ENCODE measurements around the gene EFR3B.

The EFR3B gene

DNA sequence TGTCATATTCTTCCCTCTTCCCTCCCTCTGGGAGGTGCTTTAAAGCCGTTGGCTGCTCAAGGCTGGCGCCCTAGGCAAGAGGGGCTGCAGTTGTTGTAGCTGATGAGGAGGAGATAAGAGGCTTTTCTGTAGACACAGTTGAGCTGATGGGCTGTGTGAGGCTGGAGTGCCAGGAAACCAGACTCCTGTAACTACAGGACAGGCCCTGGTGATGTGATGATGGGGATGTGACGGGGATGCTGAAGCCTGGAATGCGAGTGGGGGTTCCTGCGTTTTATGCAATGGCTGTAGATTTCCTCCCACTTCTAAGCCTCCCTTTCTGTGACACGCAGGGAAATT, 5.7 kb upstream of the EFR3B start:
- H3K36me3 ChIP-seq (ENCODE audit: insufficient read depth, low read length), result no peaks in the 10 kb centered on the region
- no peak overlapping the region for H3K4me2 ChIP-seq (ENCODE audit: low read length)
- peaks cover 54% of the 10 kb centered on the region for H3K27me3 ChIP-seq (ENCODE audit: control insufficient read depth, insufficient read depth, low read length)
- H3K9ac ChIP-seq (ENCODE audit: low read depth, low read length), result no peak overlapping the region
- no peaks in the 10 kb centered on the region for H3K9me3 ChIP-seq (replicated peaks; ENCODE audit: low read length)
- peaks cover 1% of the 10 kb centered on the region for H3K4me1 ChIP-seq (ENCODE audit: control insufficient read depth, insufficient read depth, low read length)
- no peak overlapping the region for H3K4me3 ChIP-seq (ENCODE audit: low read length)

DNA sequence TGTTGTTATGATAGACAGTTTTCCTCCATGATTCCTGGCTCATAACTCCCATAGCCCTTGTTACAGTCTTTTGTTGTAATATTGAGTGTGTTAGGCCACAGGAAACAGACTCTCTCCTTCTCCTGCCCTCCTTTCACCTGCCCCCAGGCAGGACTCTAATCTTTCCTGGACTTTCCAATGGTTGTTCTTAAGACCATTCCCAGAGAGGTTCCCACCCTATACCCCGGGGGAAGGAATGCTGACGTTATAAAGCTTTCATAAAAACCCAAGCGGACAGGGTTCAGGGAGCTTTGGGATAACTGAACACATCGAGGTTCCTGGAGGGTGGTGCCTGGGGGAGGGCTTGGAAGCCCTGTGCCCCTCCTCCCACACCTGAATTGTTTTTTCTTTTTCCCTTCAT, 2.8 kb upstream of the EFR3B start:
- no peak overlapping the region for H3K4me3 ChIP-seq (ENCODE audit: low read length)
- no peak overlapping the region for H3K9ac ChIP-seq (ENCODE audit: low read depth, low read length)
- peaks cover 42% of the 10 kb centered on the region for H3K27me3 ChIP-seq (ENCODE audit: control insufficient read depth, insufficient read depth, low read length)
- peaks cover 24% of the 10 kb centered on the region for H3K4me1 ChIP-seq (ENCODE audit: control insufficient read depth, insufficient read depth, low read length)
- no peaks in the 10 kb centered on the region for H3K36me3 ChIP-seq (ENCODE audit: insufficient read depth, low read length)
- no peaks in the 10 kb centered on the region for H3K9me3 ChIP-seq (replicated peaks; ENCODE audit: low read length)
- H3K4me2 ChIP-seq (ENCODE audit: low read length), result no peak overlapping the region

DNA sequence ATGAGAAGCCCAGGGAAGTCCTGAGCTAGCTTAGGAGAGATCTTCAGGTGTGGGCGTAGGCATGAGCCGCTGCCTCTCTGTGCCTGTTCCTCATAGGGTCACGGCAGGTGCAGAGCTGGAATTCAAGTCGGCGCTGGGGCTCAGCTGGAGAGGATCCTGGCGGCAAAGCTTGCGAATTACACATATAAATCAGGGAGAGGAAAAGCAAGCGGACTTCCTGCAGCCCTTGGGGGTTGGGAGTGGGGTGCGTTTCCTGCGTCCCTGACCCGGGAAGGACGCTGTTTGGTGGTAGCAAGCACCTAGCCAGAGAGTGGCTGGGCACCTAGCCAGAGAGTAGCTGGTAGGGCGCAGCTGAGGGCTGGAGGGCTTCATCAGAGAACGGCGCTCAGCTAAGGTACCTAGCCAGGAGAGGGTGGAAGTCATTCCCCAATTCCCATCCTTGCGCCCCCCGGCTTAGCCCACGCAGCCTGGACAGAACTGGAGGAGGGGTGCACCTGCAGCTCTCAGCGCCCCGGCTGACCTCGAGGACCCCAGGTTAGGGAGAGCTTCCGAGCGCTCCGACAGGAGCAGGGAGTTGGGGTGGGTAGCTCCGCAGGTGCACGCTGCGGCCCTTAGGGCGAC, 459 bp upstream of the EFR3B start:
- Histone ChIP-seq H3K4me2 (ENCODE audit: low read length) (peak overlapping the region; percentile 79), H3K9ac (ENCODE audit: low read depth, low read length) (no peak overlapping the region), H3K9me3 (replicated peaks; ENCODE audit: low read length) (no peaks in the 10 kb centered on the region), H3K4me3 (ENCODE audit: low read length) (peak overlapping the region; percentile 66), H3K36me3 (ENCODE audit: insufficient read depth, low read length) (no peaks in the 10 kb centered on the region), H3K4me1 (ENCODE audit: control insufficient read depth, insufficient read depth, low read length) (peaks cover 24% of the 10 kb centered on the region), H3K27me3 (ENCODE audit: control insufficient read depth, insufficient read depth, low read length) (peaks cover 23% of the 10 kb centered on the region)

- H3K36me3 ChIP-seq (ENCODE audit: insufficient read depth, low read length), result no peaks in the 10 kb centered on the region
- H3K4me3 ChIP-seq (ENCODE audit: low read length), result peak overlapping the region; percentile 85
- peak overlapping the region; percentile 97 for H3K4me2 ChIP-seq (ENCODE audit: low read length)
- H3K27me3 ChIP-seq (ENCODE audit: control insufficient read depth, insufficient read depth, low read length), result peaks cover 15% of the 10 kb centered on the region
- H3K9me3 ChIP-seq (replicated peaks; ENCODE audit: low read length), result no peaks in the 10 kb centered on the region
- peaks cover 24% of the 10 kb centered on the region for H3K4me1 ChIP-seq (ENCODE audit: control insufficient read depth, insufficient read depth, low read length)
- H3K9ac ChIP-seq (ENCODE audit: low read depth, low read length), result peak overlapping the region; percentile 75
Observed at GRCh38 chr2:25042321-25043240, 705 bp downstream of the EFR3B start.

- peak overlapping the region; percentile 75 for H3K9ac ChIP-seq (ENCODE audit: low read depth, low read length)
- H3K9me3 ChIP-seq (replicated peaks; ENCODE audit: low read length), result no peaks in the 10 kb centered on the region
- H3K36me3 ChIP-seq (ENCODE audit: insufficient read depth, low read length), result no peaks in the 10 kb centered on the region
- H3K27me3 ChIP-seq (ENCODE audit: control insufficient read depth, insufficient read depth, low read length), result peaks cover 9% of the 10 kb centered on the region
- H3K4me3 ChIP-seq (ENCODE audit: low read length), result peak overlapping the region; percentile 85
- H3K4me1 ChIP-seq (ENCODE audit: control insufficient read depth, insufficient read depth, low read length), result peaks cover 24% of the 10 kb centered on the region
- peak overlapping the region; percentile 97 for H3K4me2 ChIP-seq (ENCODE audit: low read length)
Observed at GRCh38 chr2:25043241-25043867, 1.5 kb downstream of the EFR3B start.

GRCh38 chr2:25044011-25044410, 2.1 kb downstream of the EFR3B start:
- H3K4me3 ChIP-seq (ENCODE audit: low read length), result no peak overlapping the region
- no peak overlapping the region for H3K9ac ChIP-seq (ENCODE audit: low read depth, low read length)
- H3K27me3 ChIP-seq (ENCODE audit: control insufficient read depth, insufficient read depth, low read length), result peaks cover 9% of the 10 kb centered on the region
- no peaks in the 10 kb centered on the region for H3K36me3 ChIP-seq (ENCODE audit: insufficient read depth, low read length)
- H3K9me3 ChIP-seq (replicated peaks; ENCODE audit: low read length), result no peaks in the 10 kb centered on the region
- H3K4me1 ChIP-seq (ENCODE audit: control insufficient read depth, insufficient read depth, low read length), result peaks cover 24% of the 10 kb centered on the region
- no peak overlapping the region for H3K4me2 ChIP-seq (ENCODE audit: low read length)

DNA sequence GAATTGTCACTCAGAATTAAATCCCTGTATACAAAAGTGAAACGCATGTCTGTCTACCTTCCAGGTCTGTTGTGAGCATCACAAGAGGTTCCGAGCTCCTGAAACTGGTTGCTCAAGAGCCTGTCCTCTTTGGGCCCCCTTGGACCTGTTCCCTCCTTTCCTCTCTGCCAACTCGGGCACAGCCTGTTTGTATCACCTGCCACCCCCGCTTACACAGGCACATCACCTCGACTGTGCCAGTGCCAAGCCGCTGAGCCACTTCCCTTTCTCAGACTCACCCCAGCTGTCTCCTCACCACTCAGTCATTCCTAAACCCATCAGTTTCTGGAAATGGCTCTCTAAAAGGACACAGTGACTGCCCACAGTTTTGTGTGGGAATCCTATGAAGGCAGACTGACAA, 3.1 kb downstream of the EFR3B start:
- Histone ChIP-seq H3K4me1 (ENCODE audit: control insufficient read depth, insufficient read depth, low read length) (peaks cover 24% of the 10 kb centered on the region), H3K9me3 (replicated peaks; ENCODE audit: low read length) (no peaks in the 10 kb centered on the region), H3K9ac (ENCODE audit: low read depth, low read length) (no peak overlapping the region), H3K4me2 (ENCODE audit: low read length) (no peak overlapping the region), H3K4me3 (ENCODE audit: low read length) (no peak overlapping the region), H3K27me3 (ENCODE audit: control insufficient read depth, insufficient read depth, low read length) (peaks cover 12% of the 10 kb centered on the region), H3K36me3 (ENCODE audit: insufficient read depth, low read length) (no peaks in the 10 kb centered on the region)

DNA sequence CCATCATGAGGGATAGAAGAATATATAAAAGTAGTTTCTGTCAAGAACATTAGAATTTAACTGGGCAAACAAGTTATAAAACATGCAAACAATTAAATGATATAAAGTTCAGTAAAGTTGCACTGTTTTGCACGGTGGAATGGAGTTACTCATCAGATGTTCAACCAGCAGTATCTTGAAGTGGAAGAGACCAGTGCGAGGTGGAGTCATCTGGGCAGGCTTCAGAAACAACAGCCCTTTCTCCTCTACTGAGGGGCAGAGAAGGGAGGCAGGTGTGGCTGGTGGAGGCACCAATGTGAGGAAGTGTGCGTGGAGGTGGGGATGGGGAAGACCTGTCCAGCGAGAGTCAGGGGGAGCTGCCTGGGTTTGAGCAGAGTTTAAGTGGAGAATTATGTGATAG, 7.5 kb downstream of the EFR3B start:
- Histone ChIP-seq H3K27me3 (ENCODE audit: control insufficient read depth, insufficient read depth, low read length) (peaks cover 4% of the 10 kb centered on the region), H3K9ac (ENCODE audit: low read depth, low read length) (no peak overlapping the region), H3K4me3 (ENCODE audit: low read length) (no peak overlapping the region), H3K9me3 (replicated peaks; ENCODE audit: low read length) (no peaks in the 10 kb centered on the region), H3K4me1 (ENCODE audit: control insufficient read depth, insufficient read depth, low read length) (no peaks in the 10 kb centered on the region), H3K4me2 (ENCODE audit: low read length) (no peak overlapping the region), H3K36me3 (ENCODE audit: insufficient read depth, low read length) (no peaks in the 10 kb centered on the region)

- no peaks in the 10 kb centered on the region for H3K36me3 ChIP-seq (ENCODE audit: insufficient read depth, low read length)
- peaks cover 4% of the 10 kb centered on the region for H3K27me3 ChIP-seq (ENCODE audit: control insufficient read depth, insufficient read depth, low read length)
Observed at GRCh38 chr2:25050128-25050527, 8.3 kb downstream of the EFR3B start.

GRCh38 chr2:25053041-25053440, 11.2 kb downstream of the EFR3B start:
- no peaks in the 10 kb centered on the region for H3K9me3 ChIP-seq (replicated peaks; ENCODE audit: low read length)
- H3K4me1 ChIP-seq (ENCODE audit: control insufficient read depth, insufficient read depth, low read length), result no peaks in the 10 kb centered on the region
- no peaks in the 10 kb centered on the region for H3K36me3 ChIP-seq (ENCODE audit: insufficient read depth, low read length)
- H3K27me3 ChIP-seq (ENCODE audit: control insufficient read depth, insufficient read depth, low read length), result peaks cover 9% of the 10 kb centered on the region
- no peak overlapping the region for H3K9ac ChIP-seq (ENCODE audit: low read depth, low read length)
- H3K4me3 ChIP-seq (ENCODE audit: low read length), result no peak overlapping the region
- no peak overlapping the region for H3K4me2 ChIP-seq (ENCODE audit: low read length)

More at GRCh38 chr2:25050128-25050527, 8.3 kb downstream of the EFR3B start:
- Histone ChIP-seq H3K4me2 (ENCODE audit: low read length) (no peak overlapping the region), H3K9ac (ENCODE audit: low read depth, low read length) (no peak overlapping the region), H3K9me3 (replicated peaks; ENCODE audit: low read length) (no peaks in the 10 kb centered on the region), H3K4me1 (ENCODE audit: control insufficient read depth, insufficient read depth, low read length) (no peaks in the 10 kb centered on the region), H3K4me3 (ENCODE audit: low read length) (no peak overlapping the region)

GRCh38 chr2:25054720-25055119, 12.8 kb downstream of the EFR3B start:
- no peak overlapping the region for H3K4me3 ChIP-seq (ENCODE audit: low read length)
- H3K4me1 ChIP-seq (ENCODE audit: control insufficient read depth, insufficient read depth, low read length), result no peaks in the 10 kb centered on the region
- H3K36me3 ChIP-seq (ENCODE audit: insufficient read depth, low read length), result no peaks in the 10 kb centered on the region
- no peak overlapping the region for H3K4me2 ChIP-seq (ENCODE audit: low read length)
- H3K9ac ChIP-seq (ENCODE audit: low read depth, low read length), result no peak overlapping the region
- peaks cover 5% of the 10 kb centered on the region for H3K27me3 ChIP-seq (ENCODE audit: control insufficient read depth, insufficient read depth, low read length)
- H3K9me3 ChIP-seq (replicated peaks; ENCODE audit: low read length), result no peaks in the 10 kb centered on the region
